ENCODE results near the gene RGS1. TPM values are rescaled to one million over a fixed set of nuclear protein-coding genes. Genes with fewer than 3 reads are reported as not detected.

The RGS1 gene
- total RNA-seq, 6 donors from 2014 or later, result 30.1 to 96.0 (median 48.5) TPM

DNA sequence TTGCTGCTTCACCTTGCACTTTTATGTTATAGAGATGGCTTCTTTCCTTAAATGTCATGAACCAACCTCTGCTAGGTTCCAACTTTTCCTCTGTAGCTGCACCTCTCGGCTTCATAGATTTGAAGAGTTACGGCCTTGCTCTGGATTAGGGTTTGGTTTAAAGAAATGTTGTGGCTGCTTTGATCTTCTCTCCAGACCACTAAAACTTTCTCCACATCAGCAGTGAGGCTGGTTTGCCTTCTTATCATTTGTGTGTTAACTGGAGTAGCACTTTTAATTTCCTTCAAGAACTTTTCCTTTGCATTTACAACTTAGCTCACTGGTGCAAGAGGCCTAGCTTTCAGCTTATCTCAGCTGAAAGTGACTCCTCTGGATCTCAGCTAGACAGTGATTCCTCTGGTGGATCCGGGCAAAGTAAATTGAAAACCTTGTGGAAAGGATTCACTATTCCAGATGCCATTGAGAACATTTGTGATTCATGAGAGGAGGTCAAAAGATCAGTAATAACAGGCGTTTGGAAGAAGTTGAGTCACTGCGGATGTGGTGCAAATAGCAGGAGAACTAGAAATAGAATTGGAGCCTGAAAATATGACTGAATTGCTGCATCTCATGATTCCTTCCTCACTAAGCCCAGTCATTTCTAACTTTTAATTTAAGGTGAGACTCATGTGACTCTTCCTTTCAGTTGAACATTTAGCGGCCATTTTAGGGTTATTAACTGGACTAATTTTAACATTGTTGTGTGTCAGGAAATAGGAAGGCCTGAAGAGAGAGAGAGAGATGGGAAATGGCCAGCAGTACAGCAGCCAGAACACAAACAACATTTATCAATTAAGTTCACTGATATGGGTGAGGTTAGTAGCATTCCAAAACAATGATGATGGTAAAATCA, 16.2 kb upstream of the RGS1 start:
- Histone ChIP-seq H3K4me3 (no peak overlapping the region), H3K9me3 (no peaks in the 10 kb centered on the region), H3K4me1 (no peaks in the 10 kb centered on the region), H3K27me3 (no peaks in the 10 kb centered on the region), H3K36me3 (no peaks in the 10 kb centered on the region), H3K27ac (peak overlapping the region in 1 of 4 donors; percentile 12)
- 52 to 67% methylated on average over 6 of the region's 6 CpGs for WGBS, 2 donors
- TF ChIP-seq POLR2A (IDR thresholded peaks at IDR 0.05), result no peak
- TF ChIP-seq, protein P1, sequence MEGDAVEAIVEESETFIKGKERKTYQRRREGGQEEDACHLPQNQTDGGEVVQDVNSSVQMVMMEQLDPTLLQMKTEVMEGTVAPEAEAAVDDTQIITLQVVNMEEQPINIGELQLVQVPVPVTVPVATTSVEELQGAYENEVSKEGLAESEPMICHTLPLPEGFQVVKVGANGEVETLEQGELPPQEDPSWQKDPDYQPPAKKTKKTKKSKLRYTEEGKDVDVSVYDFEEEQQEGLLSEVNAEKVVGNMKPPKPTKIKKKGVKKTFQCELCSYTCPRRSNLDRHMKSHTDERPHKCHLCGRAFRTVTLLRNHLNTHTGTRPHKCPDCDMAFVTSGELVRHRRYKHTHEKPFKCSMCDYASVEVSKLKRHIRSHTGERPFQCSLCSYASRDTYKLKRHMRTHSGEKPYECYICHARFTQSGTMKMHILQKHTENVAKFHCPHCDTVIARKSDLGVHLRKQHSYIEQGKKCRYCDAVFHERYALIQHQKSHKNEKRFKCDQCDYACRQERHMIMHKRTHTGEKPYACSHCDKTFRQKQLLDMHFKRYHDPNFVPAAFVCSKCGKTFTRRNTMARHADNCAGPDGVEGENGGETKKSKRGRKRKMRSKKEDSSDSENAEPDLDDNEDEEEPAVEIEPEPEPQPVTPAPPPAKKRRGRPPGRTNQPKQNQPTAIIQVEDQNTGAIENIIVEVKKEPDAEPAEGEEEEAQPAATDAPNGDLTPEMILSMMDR (IDR thresholded peaks at IDR 0.05), result no peak
- no peak for TF ChIP-seq POLR2AphosphoS5 (IDR thresholded peaks at IDR 0.05)
- TF ChIP-seq EP300 (IDR thresholded peaks at IDR 0.05), result no peak
- ATAC-seq (ENCODE audit: low FRiP score in 2 of 2) (peak in 1 of 2 donors; percentile 88), DNase-seq (no peak)

DNA sequence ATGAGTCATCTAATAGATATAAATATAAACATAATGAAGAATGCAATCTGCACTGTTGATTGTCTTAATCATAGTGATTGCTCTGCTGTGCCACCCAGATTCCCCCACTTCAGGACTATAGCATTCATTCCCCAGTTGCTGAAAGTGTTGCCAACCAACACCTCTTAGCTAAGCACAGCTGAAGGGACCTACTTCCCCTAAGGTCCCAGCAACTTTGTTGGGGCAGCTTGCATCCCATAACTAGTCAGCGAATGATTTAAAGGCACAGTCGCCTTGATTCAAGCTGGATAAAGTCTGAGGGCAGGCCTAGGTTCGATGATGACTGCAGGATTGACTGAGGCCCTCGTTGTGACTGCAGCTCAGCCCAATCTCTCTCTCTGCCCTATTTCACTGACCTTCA, 14.3 kb upstream of the RGS1 start:
- Histone ChIP-seq H3K4me1 (no peaks in the 10 kb centered on the region), H3K36me3 (no peaks in the 10 kb centered on the region), H3K27ac (no peak overlapping the region), H3K27me3 (no peaks in the 10 kb centered on the region), H3K4me3 (no peak overlapping the region), H3K9me3 (no peaks in the 10 kb centered on the region)
- no peak for ATAC-seq (ENCODE audit: low FRiP score in 2 of 2)
- DNase-seq, result no peak
- TF ChIP-seq EP300 (IDR thresholded peaks at IDR 0.05), result no peak
- TF ChIP-seq POLR2AphosphoS5 (IDR thresholded peaks at IDR 0.05), result no peak
- no peak for TF ChIP-seq POLR2A (IDR thresholded peaks at IDR 0.05)
- TF ChIP-seq, protein P1 (IDR thresholded peaks at IDR 0.05), result no peak
- WGBS, 2 donors, result 89 to 91% methylated on average over 4 of the region's 4 CpGs

- Histone ChIP-seq H3K27me3 (no peaks in the 10 kb centered on the region), H3K4me1 (no peaks in the 10 kb centered on the region), H3K4me3 (no peak overlapping the region), H3K9me3 (no peaks in the 10 kb centered on the region), H3K36me3 (no peaks in the 10 kb centered on the region), H3K27ac (no peak overlapping the region)
- ATAC-seq (ENCODE audit: low FRiP score in 2 of 2) (no peak), DNase-seq (no peak)
- no peak for TF ChIP-seq POLR2A (IDR thresholded peaks at IDR 0.05)
- TF ChIP-seq POLR2AphosphoS5 (IDR thresholded peaks at IDR 0.05), result no peak
- TF ChIP-seq EP300 (IDR thresholded peaks at IDR 0.05), result no peak
- TF ChIP-seq, protein P1 (IDR thresholded peaks at IDR 0.05), result no peak
- whole genome bisulfite sequencing, 2 donors, result 88 to 90% methylated on average over 3 of the region's 3 CpGs
Measured at GRCh38 chr1:192563129-192563528, 12.4 kb upstream of the RGS1 start.

- DNase-seq (no peak), ATAC-seq (ENCODE audit: low FRiP score in 2 of 2) (no peak)
- 82 to 90% methylated on average over 4 of the region's 4 CpGs for WGBS, 2 donors
- no peaks in the 10 kb centered on the region for H3K9me3 ChIP-seq
- no peaks in the 10 kb centered on the region for H3K27me3 ChIP-seq
- H3K27ac ChIP-seq, result no peak overlapping the region
- H3K4me3 ChIP-seq, result no peak overlapping the region
- no peak for TF ChIP-seq EP300 (IDR thresholded peaks at IDR 0.05)
- no peak for TF ChIP-seq POLR2AphosphoS5 (IDR thresholded peaks at IDR 0.05)
- TF ChIP-seq POLR2A (IDR thresholded peaks at IDR 0.05), result no peak
- TF ChIP-seq, protein P1 (IDR thresholded peaks at IDR 0.05), result no peak
- no peaks in the 10 kb centered on the region for H3K36me3 ChIP-seq
- no peaks in the 10 kb centered on the region for H3K4me1 ChIP-seq
Measured at GRCh38 chr1:192564099-192564498, 11.5 kb upstream of the RGS1 start.
